ENCODE results near the gene MICU1.

Gene MICU1

DNA sequence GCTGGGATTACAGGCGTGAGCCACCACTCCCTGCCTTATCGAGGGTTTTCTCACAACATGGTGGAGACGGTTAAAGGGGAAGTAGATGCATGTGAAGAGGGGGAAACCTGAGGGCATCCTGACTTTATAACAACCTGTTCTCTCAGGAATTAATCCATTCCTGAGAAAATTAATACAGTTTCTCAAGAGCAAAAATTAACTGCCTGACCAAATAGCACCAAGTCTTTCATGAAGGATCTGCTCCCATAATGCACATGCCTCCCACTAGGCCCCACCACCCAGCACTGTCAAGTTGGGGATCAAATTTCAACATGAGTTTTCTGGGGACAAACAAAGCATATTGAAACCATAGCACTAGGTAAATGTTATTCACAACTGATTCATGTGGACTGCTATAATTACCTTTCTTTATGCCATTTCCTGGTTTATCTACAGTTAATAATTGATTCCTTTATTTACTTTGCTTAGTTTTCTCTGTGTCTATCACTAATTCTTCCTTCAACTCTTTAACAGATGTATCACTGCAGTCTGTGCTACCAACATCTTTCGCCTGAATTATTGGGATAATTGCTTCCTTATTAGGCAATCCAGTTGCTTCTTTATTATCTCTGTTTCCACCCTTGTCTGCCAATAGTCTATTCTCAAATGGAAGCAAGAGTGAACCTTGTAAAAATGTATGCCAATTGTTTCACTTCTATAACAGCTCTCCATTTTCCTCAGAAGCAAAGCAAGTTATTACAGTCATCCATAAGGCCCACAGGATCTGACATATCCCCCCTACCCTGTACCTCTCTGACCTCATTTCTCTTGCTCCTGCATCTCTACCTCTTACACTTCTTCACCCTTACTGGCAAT, 12.9 kb upstream of the MICU1 start:
- DNase-seq, result no peak
- in situ Hi-C loops (cut with HindIII; ENCODE audit: low pct_ligation_motif_present, low pct_unique_long_range_greater_than_20kb, low sequenced_read_pairs), result no loop called here

DNA sequence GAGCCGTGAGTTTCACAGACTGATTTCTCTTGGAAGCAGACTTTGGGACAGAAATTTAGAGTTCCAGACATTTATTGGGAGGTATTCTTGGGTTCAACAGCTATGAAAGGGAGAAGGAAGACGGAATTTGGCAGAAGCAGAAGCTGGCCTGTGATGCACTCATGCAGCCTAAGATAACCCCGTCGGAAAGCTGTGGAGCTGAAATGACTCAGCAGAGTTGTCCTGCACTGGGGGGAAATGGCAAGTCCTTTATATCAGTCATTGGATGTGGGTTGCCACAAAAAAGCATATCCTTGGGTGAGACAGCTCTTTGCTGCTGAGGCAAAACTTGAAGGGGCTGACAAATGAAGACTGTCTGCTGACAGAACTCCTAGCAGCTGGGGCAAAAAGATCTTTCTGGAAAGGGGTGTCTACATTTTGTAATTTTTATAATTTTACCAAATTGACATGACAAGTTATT, 11.5 kb upstream of the MICU1 start:
- DNase-seq, result no peak
- in situ Hi-C loops (cut with HindIII; ENCODE audit: low pct_ligation_motif_present, low pct_unique_long_range_greater_than_20kb, low sequenced_read_pairs), result no loop called here

DNA sequence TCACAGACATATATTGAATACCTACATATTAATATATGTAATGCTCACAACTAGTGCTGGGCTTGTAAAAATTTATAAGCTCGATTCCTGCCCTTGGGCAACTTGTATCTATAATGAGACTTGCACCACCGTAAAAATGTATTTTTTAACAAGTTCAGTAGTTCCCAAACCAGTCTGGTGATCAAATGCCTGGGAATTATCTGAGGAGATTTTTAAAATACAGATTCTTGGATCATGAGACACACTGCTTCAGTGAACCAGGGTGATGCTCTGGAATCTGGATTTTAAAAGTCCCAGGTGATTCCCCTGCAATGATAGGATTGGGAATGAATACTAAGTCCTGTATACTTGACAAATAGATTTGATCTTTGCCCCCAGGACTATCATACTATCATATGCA, 4.3 kb upstream of the MICU1 start:
- in situ Hi-C loops (cut with HindIII; ENCODE audit: low pct_ligation_motif_present, low pct_unique_long_range_greater_than_20kb, low sequenced_read_pairs), result no loop called here

DNA sequence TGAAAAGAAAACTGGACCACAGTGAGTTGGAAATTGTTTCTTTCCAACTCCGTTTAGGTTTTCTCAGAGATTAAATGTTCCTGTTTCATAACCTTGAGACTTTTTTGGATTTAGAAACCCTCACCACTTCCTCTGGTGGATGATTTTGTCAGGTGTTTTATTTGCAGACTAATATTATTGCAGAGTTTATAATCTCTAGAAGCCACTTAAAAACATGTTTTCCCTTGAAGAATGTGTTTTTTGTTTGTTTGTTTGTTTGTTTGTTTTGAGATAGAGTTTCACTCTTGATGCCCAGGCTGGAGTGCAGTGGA, 520 bp upstream of the MICU1 start:
- in situ Hi-C loops (cut with HindIII; ENCODE audit: low pct_ligation_motif_present, low pct_unique_long_range_greater_than_20kb, low sequenced_read_pairs), result no loop called here
- no peak for DNase-seq

More for the DNA sequence above, 4.3 kb upstream of the MICU1 start:
- DNase-seq, result no peak

DNA sequence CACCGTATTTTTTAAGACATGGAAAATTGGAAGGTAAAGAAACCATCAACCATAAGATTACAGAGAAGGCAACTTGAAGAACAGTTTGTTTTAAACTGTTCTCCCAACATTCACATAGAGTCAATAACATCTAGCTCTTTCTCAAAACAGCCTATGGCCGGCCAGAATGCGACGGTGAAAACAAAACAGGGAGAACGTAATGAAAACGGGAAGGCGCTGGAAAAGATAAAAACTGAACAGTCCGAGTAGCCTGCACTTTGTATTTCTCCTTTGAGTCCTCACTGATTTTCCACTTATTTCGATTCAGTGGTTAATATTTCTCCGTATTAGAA, 637 bp downstream of the MICU1 start:
- in situ Hi-C loops (cut with HindIII; ENCODE audit: low pct_ligation_motif_present, low pct_unique_long_range_greater_than_20kb, low sequenced_read_pairs), result no loop called here
- DNase-seq, result no peak

DNA sequence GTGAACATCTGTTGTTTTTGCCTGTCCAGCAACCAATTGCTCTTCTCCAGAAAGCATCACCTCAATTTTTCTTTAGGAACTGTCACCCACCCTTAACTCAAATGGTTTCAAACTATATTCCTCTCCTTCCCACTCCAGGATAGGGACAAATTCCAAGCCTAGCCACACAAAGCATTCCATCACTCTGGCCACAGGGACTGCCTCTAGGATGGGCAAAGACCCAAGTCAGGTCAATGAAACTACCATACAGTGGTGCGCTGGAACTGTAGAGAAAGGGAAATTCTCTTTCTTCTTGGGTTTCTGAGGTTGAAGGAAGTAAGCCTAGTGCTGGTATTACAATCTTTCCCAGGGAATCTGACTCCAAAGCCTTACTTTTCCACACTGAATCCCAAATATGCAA, 3.6 kb downstream of the MICU1 start:
- DNase-seq, result no peak
- in situ Hi-C loops (cut with HindIII; ENCODE audit: low pct_ligation_motif_present, low pct_unique_long_range_greater_than_20kb, low sequenced_read_pairs), result no loop called here

DNA sequence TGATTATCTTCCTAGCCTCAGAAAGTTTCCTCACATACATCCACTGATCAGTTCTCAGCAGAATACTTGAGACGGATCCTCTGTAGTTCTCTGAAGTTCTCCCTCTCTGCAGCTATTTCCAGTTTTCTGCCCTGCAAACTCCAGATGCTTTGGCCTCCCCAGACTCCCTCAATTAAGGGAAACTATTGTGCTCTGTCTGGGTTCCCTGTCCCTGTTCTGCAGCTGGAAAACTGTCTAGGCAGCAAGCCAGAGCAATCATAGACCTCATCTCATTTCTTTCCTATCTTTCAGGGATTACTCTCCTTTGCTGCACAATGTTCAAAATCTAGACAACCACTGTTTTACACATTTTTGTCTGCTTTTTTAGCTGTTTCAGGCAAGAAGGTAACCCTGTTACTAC, 9.2 kb downstream of the MICU1 start:
- in situ Hi-C loops (cut with HindIII; ENCODE audit: low pct_ligation_motif_present, low pct_unique_long_range_greater_than_20kb, low sequenced_read_pairs), result no loop called here
- DNase-seq, result no peak

DNA sequence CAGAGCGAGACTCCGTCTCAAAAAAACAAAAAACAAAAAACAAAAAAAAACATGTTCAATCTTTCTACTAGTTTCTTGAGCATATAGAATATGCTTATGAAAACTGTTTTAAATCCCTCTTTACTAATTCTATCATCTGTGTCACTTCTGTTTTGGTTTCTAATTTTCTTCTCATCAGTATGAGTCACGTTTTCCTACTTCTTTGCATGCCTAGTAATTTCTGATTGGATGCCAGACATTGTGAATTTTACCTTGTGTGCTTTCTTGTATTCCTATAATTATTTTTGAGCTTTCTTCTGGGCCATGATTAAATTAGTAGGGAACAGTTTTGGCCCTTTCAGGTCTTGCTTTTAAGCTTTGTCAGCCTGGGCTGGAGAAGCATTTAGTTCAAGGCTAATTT, 9.9 kb downstream of the MICU1 start:
- in situ Hi-C loops (cut with HindIII; ENCODE audit: low pct_ligation_motif_present, low pct_unique_long_range_greater_than_20kb, low sequenced_read_pairs), result no loop called here
- DNase-seq, result no peak

DNA sequence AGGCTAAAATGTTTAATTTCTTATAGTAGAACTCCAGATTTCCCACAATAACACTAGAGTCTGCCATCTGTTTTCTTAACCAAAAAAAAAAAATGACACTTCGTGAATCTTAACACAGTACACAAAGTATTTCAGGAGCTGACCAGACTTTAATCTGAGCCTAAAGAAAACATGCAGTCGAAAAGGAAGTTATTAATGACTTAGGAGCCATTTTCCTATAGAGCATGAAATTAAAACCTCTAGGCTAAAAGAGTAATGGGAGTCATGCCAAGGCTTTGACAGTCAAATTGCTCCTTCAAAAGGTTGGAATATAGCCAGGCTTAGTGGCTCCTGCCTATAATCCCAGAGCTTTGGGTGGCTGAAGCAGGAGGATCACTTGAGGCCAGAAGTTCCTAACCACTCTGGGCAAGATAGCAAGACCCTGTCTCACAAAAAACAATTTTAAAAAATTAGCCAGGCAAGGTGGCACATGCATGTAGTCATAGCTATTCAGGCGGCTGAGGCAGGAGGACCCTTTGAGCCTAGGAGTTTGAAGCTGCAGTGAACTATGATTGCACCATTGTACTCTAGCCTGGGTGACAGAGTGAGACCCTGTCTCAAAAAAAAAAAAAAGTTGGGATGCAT, 13.6 kb downstream of the MICU1 start:
- in situ Hi-C loops (cut with HindIII; ENCODE audit: low pct_ligation_motif_present, low pct_unique_long_range_greater_than_20kb, low sequenced_read_pairs), result no loop called here
- DNase-seq, result no peak

DNA sequence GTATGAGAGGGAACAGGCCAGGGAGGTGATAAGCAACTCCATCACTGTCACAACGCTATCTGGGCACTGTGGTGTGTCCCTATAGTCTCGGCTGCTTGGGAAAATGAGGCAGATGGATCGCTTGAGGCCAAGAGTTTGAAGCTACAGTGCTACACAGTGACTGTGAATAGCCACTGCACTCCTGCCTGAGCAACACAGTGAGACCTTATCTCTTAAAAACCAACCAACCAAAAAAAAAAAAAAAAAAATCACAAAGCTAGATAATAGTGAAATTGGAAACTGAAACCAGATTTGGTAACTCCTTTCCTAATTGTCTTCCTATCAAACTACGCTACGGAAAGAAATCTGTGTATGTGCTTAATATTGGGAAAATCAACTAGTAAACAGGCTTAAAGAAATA, 14.1 kb downstream of the MICU1 start:
- in situ Hi-C loops (cut with HindIII; ENCODE audit: low pct_ligation_motif_present, low pct_unique_long_range_greater_than_20kb, low sequenced_read_pairs), result no loop called here
- no peak for DNase-seq

DNA sequence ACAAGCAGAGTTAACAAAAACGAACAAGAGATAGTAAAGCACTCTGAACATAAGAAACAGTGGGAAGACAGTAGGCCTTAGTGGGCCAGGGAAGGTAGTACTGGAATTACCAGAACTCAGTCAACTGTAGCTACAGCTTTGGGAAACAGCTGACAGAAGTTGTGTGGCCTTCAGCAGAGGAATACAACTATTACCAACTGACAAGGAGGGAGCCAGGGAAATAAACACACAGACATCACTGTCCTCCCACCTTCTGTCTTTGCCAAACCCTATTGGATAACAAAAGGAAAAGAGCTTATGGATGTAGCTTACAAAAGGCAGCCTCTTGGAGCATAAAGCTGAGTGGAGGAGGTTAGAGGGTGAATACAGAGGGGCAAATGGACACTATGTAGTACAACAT, 15.4 kb downstream of the MICU1 start:
- in situ Hi-C loops (cut with HindIII; ENCODE audit: low pct_ligation_motif_present, low pct_unique_long_range_greater_than_20kb, low sequenced_read_pairs), result no loop called here
- DNase-seq, result no peak

DNA sequence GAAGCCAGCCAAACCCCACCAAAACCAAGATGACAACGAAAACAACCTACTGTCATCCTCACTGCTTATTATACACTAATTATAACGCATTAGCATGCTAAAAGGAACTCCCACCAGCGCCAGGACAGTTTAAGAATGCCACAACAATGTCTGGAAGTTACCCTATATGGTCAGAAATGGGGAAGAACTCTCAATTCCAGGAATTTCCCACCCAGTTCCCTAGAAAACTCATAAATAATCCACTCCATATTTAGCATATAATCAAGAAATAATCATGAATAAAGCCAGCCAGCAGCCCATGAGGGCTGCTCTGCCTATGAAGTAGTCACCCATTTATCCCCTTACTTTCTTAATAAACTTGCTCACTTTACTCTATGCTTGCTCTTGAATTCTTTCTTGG, 20.8 kb downstream of the MICU1 start:
- no peak for DNase-seq
- in situ Hi-C loops (cut with HindIII; ENCODE audit: low pct_ligation_motif_present, low pct_unique_long_range_greater_than_20kb, low sequenced_read_pairs), result no loop called here

DNA sequence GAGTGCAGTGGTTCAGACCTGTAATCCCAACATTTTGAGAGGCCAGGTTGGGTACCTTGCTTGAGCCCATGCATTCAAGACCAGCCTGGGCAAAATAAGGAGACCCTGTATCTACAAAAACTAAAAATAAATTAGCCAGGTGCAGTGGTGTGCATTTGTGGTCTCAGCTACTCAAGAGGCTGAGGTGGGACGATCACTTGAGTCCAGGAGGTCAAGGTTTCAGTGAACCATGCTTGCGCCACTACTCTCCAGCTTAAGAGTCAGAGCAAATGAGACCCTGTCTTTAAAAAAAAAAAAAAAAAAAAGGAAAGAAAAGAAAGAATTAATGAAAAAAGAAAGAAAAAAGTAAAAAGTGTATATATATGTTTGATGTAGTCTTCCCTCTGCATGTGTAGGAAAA, 24.7 kb downstream of the MICU1 start:
- in situ Hi-C loops (cut with HindIII; ENCODE audit: low pct_ligation_motif_present, low pct_unique_long_range_greater_than_20kb, low sequenced_read_pairs), result no loop called here
- DNase-seq, result no peak

DNA sequence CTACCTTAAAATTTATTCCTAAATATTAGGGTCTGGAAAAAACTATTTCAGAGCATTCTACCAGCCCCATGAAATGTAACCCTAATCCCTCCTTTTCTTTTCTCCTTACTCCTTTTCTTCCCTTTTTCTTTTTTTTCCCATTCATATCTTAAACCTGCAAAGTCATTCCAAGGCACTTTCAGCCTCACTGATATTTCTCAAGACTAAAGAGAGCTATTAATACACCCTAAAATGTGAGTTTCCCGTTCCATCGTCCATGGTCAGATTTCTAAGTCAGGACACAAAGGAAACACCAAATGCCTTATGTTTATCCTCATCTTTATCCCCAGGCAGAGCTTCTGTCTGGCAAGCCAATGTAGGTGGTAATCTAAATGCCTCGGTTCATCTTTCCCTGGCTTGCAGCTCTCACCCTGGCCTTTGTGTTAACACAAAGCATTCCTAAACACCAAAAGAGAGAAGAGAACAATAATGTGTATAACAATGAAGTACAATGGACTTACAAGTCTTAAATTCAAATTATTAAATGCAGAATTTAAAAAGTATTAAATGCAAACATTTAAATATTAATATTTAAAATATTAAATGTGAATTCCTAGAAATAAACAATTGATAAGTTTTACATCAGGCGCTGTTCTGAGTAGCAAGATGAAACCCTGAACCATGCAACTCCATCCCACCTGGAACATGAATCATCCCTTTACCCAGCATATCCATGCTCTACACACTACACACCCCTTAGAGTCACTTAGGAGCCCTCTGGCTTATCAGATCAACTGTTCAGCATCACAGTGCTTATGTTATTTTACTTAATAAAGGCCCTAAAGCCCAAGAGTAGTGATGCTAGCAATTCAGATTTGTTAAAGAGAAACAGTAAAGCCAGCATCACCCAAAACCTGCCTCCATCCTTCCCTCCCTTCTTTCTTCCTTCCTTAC, 26.8 kb downstream of the MICU1 start:
- in situ Hi-C loops (cut with HindIII; ENCODE audit: low pct_ligation_motif_present, low pct_unique_long_range_greater_than_20kb, low sequenced_read_pairs), result no loop called here

DNA sequence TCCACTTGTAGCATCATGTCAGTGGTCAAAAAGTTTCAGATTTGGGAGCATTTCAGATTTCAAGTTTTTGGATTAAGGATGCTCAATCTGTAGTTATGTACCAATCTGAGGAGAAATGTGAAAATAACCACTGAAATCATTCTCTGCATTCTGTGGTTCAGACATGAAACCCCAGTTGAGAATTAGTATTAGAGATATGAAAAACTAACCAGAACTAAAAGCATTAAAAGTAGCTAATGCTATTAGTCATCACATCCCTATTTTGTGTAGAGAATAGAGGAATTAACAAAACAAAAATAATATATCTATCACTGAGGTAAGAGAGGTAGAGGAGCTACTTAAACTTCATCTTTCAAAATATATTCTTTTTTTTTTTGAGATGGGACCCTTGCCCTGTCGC, 28.0 kb downstream of the MICU1 start:
- DNase-seq, result no peak
- in situ Hi-C loops (cut with HindIII; ENCODE audit: low pct_ligation_motif_present, low pct_unique_long_range_greater_than_20kb, low sequenced_read_pairs), result no loop called here

More for the DNA sequence above, 26.8 kb downstream of the MICU1 start:
- DNase-seq, result no peak

DNA sequence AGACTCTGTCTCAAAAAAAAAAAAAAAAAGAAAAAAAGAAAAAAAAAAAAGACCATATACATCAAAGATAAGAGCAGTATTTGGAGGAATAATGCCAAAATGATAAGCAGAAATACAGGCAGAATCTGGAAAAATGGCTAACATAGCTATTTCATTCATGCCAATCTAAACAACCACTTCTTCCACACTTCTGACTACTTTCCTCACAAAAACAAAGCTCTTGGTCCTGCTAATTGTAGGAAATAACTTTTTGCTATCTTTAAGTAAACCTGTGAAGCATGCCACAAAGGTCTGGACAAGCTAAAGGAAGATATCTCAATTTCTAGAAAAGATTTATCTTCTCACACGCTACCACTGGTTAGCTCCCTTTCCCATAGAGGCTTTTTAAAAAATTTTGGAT, 30.4 kb downstream of the MICU1 start:
- in situ Hi-C loops (cut with HindIII; ENCODE audit: low pct_ligation_motif_present, low pct_unique_long_range_greater_than_20kb, low sequenced_read_pairs), result no loop called here
- no peak for DNase-seq

DNA sequence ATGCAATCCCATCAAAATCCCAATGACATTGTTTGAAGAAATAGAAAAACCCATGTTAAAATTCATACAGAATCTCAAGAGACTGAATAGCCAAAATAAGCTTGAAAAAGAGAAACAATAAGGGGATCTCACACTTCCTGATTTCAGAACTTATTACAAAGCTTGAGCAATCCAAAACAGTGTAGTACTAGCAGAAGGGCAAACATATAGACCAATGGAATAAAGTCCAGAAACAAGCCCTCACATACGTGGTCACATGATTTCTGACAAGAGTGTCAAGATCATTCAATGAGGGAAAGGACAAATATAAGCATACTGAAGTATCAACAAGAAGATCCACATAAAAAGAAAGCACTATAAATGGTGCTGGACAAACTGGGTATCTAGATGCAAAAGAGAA, 31.9 kb downstream of the MICU1 start:
- no peak for DNase-seq
- in situ Hi-C loops (cut with HindIII; ENCODE audit: low pct_ligation_motif_present, low pct_unique_long_range_greater_than_20kb, low sequenced_read_pairs), result no loop called here

DNA sequence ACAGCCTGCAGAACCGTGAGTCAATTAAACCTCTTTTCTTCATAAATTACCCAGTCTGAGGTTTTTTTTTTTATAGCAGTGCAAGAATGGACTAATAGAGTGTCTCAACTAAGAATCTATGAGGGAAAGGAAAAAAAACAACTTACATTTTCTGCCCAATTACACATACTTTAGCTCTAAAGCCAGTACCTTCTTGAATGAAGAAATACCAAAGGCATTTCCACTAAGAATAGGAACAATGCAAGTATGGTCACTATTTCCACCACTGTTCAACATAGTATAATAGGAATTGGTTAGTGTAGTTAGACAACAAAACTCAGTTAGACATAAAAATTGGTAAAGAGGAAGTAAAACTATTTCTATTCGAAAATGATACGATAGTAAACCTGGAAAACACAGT, 37.6 kb downstream of the MICU1 start:
- in situ Hi-C loops (cut with HindIII; ENCODE audit: low pct_ligation_motif_present, low pct_unique_long_range_greater_than_20kb, low sequenced_read_pairs), result no loop called here
- DNase-seq, result no peak

DNA sequence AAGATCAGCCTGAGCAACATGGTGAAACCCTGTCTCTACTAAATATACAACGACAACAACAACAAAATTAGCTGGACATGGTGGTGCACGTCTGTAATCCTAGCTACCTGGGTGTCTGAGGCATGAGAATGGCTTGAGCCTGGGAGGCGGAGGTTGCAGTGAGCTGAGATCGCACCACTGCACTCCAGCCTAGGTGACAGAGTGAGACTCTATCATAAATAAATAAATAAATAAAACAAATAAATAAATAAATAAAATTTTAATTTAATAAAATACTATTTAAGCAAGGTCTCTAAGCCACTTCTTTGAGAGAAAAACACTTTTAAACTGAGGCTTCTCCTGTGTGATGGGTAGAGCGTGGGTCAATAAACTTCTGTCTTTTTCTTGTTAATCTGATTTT, 38.3 kb downstream of the MICU1 start:
- in situ Hi-C loops (cut with HindIII; ENCODE audit: low pct_ligation_motif_present, low pct_unique_long_range_greater_than_20kb, low sequenced_read_pairs), result no loop called here
- DNase-seq, result no peak

All from ACHN (cell line).